ENCODE data around the gene LNP1. TPM values are rescaled to one million over a fixed set of nuclear protein-coding genes. Genes with fewer than 3 reads are reported as not detected.
A peak's percentile ranks its signal among the peaks of the same experiment; 100 is the strongest.

LNP1 gene
- total RNA-seq, 4 donors from 2014 or later: 8.2 to 15.8 (median 9.9) TPM

DNA sequence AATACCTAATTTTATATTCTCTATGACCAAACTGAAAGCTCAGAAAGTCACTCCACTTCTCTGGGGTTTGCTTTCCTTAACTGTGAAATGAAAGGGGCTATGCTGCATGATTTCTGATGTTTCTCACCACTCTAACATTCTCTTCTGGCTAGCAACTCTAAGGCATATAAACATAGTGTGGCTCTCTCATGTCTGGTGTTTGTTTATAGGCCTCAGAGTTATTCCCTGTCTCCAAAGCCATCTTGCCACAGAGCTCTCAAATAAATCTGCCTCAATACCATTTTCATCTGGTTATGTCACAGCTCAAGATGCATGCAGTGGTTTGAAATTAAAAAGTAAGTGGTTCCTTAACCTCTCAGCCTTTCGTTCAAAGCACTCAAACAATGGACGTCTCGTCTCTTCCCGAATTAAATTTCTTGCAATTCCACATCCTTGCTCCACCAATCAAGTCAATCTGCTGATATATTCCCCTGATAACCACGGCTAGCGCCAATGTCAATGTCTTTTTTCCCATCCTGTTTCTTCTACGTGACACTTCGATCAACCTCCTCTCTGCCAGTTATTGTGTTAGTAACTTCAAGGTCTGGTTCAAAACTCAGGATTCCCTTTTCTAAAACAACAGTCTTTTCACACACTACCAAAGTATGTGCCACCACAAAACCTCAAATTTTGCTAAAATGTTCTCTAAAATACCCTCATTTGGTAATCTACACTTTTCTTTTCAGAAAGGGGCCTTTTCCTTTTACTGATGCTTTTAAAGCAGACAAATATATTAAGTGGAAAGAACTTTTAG, 16.4 kb upstream of the LNP1 start:
- WGBS, 2 donors: 91 to 94% methylated on average over 8 of the region's 8 CpGs
- Histone ChIP-seq H3K27me3 (no peaks in the 10 kb centered on the region), H3K27ac (peak overlapping the region in 2 of 3 donors; percentile 13 to 92), H3K36me3 (peaks cover 7 to 21% of the 10 kb centered on the region in 2 donors), H3K4me1 (peaks cover 25 to 30% of the 10 kb centered on the region in 2 donors), H3K9me3 (no peaks in the 10 kb centered on the region), H3K4me3 (replicated peaks in 1 of 3) (no peak overlapping the region)
- TF ChIP-seq POLR2A (IDR thresholded peaks at IDR 0.05): no peak
- TF ChIP-seq, protein P1, sequence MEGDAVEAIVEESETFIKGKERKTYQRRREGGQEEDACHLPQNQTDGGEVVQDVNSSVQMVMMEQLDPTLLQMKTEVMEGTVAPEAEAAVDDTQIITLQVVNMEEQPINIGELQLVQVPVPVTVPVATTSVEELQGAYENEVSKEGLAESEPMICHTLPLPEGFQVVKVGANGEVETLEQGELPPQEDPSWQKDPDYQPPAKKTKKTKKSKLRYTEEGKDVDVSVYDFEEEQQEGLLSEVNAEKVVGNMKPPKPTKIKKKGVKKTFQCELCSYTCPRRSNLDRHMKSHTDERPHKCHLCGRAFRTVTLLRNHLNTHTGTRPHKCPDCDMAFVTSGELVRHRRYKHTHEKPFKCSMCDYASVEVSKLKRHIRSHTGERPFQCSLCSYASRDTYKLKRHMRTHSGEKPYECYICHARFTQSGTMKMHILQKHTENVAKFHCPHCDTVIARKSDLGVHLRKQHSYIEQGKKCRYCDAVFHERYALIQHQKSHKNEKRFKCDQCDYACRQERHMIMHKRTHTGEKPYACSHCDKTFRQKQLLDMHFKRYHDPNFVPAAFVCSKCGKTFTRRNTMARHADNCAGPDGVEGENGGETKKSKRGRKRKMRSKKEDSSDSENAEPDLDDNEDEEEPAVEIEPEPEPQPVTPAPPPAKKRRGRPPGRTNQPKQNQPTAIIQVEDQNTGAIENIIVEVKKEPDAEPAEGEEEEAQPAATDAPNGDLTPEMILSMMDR (IDR thresholded peaks at IDR 0.05): no peak
- no peak for DNase-seq
- intact Hi-C loops (cut with DNase I): no loop called here

DNA sequence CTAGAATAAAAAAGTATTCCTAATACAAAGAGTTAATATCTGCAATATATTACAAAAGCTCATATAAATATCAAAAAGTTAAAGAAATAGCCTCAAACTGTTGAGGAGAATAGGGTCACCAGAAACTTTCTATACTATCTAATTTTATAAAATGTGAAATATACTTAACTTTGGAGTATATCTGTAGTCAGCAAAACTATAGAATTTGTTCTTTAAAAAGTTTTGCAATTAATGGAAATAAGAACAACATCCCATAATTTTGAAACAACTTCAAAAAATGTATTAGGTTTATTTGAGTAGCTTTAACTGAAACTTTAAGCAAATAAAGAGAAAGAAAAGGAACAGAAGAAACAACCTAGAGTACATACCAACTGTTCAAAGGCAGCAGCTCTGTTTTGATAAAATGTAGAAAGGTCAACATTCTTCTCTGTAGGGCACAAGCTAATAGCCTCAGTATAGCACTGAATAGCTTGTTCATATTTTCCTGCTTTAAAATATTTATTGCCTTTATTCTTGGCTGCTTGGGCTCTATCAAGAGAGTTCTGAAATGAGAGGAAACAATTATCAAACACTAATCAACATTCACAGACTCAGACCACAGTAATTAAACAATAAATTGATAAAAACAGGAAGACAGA, 14.8 kb upstream of the LNP1 start:
- intact Hi-C loops (cut with DNase I): no loop called here
- no peak for DNase-seq
- no peak overlapping the region for H3K4me3 ChIP-seq (replicated peaks in 1 of 3)
- no peak for TF ChIP-seq POLR2A (IDR thresholded peaks at IDR 0.05)
- TF ChIP-seq, protein P1 (IDR thresholded peaks at IDR 0.05): no peak
- no peaks in the 10 kb centered on the region for H3K27me3 ChIP-seq
- H3K27ac ChIP-seq: peak overlapping the region; percentile 50 to 92 (median 78)
- H3K4me1 ChIP-seq: peaks cover 25 to 30% of the 10 kb centered on the region in 2 donors
- no peaks in the 10 kb centered on the region for H3K9me3 ChIP-seq
- peaks cover 7 to 12% of the 10 kb centered on the region in 2 donors for H3K36me3 ChIP-seq

DNA sequence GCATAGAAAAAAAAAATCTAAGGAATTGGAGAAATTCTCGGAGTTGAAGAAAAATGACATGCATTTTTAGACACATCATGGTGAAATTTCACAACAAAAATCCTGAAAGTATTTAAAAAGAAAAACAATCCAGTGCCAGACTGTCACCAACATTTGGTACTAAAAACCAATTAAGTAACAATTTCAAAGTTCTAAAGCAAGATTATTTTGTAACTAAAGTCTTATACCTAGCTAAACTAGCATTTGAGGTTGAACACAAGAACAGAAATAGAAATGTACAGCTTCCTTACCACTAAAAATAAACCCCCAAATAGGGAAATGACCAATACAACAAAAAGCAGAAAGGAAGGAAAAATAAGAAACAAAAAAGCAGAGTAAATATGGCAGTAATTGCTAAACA, 12.3 kb upstream of the LNP1 start:
- Histone ChIP-seq H3K27ac (no peak overlapping the region), H3K9me3 (no peaks in the 10 kb centered on the region), H3K4me3 (replicated peaks in 1 of 3) (no peak overlapping the region), H3K4me1 (peaks cover 30 to 39% of the 10 kb centered on the region in 2 donors), H3K36me3 (peaks cover 0 to 2% of the 10 kb centered on the region in 2 donors), H3K27me3 (no peaks in the 10 kb centered on the region)
- DNase-seq: no peak
- WGBS, 2 donors: 98% methylated on average over 1 of the region's 1 CpG
- intact Hi-C loops (cut with DNase I): no loop called here
- TF ChIP-seq, protein P1 (IDR thresholded peaks at IDR 0.05): no peak
- no peak for TF ChIP-seq POLR2A (IDR thresholded peaks at IDR 0.05)

DNA sequence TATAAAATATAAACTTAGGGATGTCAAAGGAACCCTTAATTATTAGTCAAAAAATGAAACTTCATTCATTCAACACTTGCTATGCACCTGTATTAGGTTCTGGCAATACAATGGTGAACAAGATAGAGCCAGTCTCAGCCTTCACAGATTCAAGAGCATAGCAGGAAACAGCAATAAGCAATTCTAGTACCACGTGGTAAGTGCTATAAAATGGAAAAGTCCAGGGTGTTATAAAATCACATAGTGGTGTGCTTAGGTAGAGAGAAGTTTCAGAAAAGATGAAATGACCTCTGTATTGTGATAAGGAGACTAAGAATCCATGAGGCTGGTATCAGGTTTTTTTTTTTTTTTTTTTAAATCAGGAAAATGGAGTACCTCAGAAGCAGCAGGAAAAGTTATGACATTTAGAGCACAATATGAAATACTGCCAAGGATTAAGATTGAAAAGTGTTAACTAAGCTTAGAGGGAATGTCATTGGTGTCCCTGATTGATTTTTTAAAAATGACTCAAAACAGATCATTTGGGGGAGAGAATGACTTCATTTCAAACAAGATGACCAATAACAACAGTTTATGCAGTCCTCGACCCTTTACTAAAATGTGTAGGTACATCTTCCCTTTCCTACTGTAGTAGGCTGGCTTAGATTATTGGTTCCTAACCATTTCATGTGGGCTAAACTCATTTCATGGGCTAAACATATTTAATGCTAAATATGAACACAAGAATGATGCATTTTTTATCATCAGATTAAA, 5.5 kb upstream of the LNP1 start:
- no peaks in the 10 kb centered on the region for H3K36me3 ChIP-seq
- H3K4me1 ChIP-seq: peaks cover 11 to 22% of the 10 kb centered on the region in 2 donors
- no peak overlapping the region for H3K27ac ChIP-seq
- H3K9me3 ChIP-seq: no peaks in the 10 kb centered on the region
- no peaks in the 10 kb centered on the region for H3K27me3 ChIP-seq
- DNase-seq: no peak
- H3K4me3 ChIP-seq (replicated peaks in 1 of 3): no peak overlapping the region
- 68 to 77% methylated on average over 2 of the region's 2 CpGs for WGBS, 2 donors
- intact Hi-C loops (cut with DNase I): no loop called here
- TF ChIP-seq, protein P1 (IDR thresholded peaks at IDR 0.05): no peak
- TF ChIP-seq POLR2A (IDR thresholded peaks at IDR 0.05): no peak

Measured in thyroid gland (tissue), 4 donors.